Endothelial cell of umbilical vein (primary cell): Measurements from ENCODE around the gene LCP1. TPM values are rescaled to one million over a fixed set of nuclear protein-coding genes. Genes with fewer than 3 reads are reported as not detected.

Experiments
- BruUV-seq: library from RNA; stranded (reverse); fragments of 400-500 nt; replicated peaks from 2 replicates; lab custom pipeline; 2021; lab: Mats Ljungman, UMichigan
- CTCF ChIA-PET: fragments of 300-600, 350-600 bp; sonication (Branson Sonifier 250); formaldehyde crosslinking; loops from one replicate; lab custom pipeline; 2021; ENCODE audit warnings: antibody characterized with exemption, inconsistent platforms; lab: Charles Lee
- POLR2A ChIA-PET: fragments of 300-600, 350-600 bp; sonication (Branson Sonifier 250); formaldehyde crosslinking; loops from one replicate; lab custom pipeline; 2021; ENCODE audit warnings: antibody characterized with exemption, inconsistent platforms; lab: Charles Lee
- DNase-seq: peaks from one replicate; pipeline ENCODE4 v3.0.0-alpha.2; 2011; ENCODE audit warnings: low read depth, low spot score
- FAIRE-seq: peaks from 2 replicates; lab custom pipeline; 2011; peaks lifted over from hg19 to GRCh38; lab: Jason Lieb, UNC
- H2AFZ ChIP-seq: 2 replicates; pipeline ENCODE4 v1.6.0; 2012; ENCODE audit warnings: low read depth, low read length, control low read depth, inconsistent platforms
- H3K27ac ChIP-seq: 2 replicates; pipeline ENCODE4 v1.5.1; 2011; ENCODE audit warnings: low read depth, mild to moderate bottlenecking, control low read depth, low read length, moderate library complexity; ENCODE audit not compliant: insufficient read depth
- H3K27me3 ChIP-seq, 2 experiments: 2 replicates each; pipeline versions ENCODE4 v1.6.0 to v1.6.1; 2011; ENCODE audit warnings: low read length in 2 of 2, mixed read lengths in 1 of 2; ENCODE audit not compliant: control insufficient read depth in 2 of 2, insufficient read depth in 2 of 2
- H3K36me3 ChIP-seq, 2 experiments: 2 replicates in 1 of 2; 3 replicates in 1 of 2; pipeline ENCODE4 v1.5.1; 2011; ENCODE audit warnings: low read length in 2 of 2, mild to moderate bottlenecking in 1 of 2, moderate library complexity in 1 of 2; ENCODE audit not compliant: control insufficient read depth in 2 of 2, insufficient read depth in 2 of 2; ENCODE audit errors: extremely low read depth in 1 of 2
- H3K4me1 ChIP-seq: 3 replicates; pipeline ENCODE4 v1.5.1; 2011; ENCODE audit warnings: mild to moderate bottlenecking, low read length; ENCODE audit not compliant: control insufficient read depth, insufficient read depth; ENCODE audit errors: extremely low read depth
- H3K4me2 ChIP-seq: 2 replicates; pipeline ENCODE4 v1.6.1; 2011; ENCODE audit warnings: low read length, control low read depth, mixed read lengths; ENCODE audit not compliant: insufficient read depth
- H3K4me3 ChIP-seq, 3 experiments: fragments of 200-600 bp in 1 of 3; sonication (generic), shearing (Covaris generic) in 1 of 3; replicated peaks in 1 of 3; 2 replicates each; pipeline ENCODE4 v1.5.1; 2011 to 2016; ENCODE audit warnings: control low read depth in 3 of 3, low read length in 3 of 3, mild to moderate bottlenecking in 2 of 3, inconsistent platforms in 1 of 3, low read depth in 1 of 3, moderate library complexity in 1 of 3; ENCODE audit not compliant: insufficient read depth in 1 of 3
- H3K79me2 ChIP-seq: 2 replicates; pipeline ENCODE4 v1.6.0; 2012; ENCODE audit warnings: low read length, inconsistent platforms; ENCODE audit not compliant: control insufficient read depth, insufficient read depth
- H3K9ac ChIP-seq: replicated peaks from 2 replicates; pipeline ENCODE3; 2011; ENCODE audit warnings: low read length, control low read depth; ENCODE audit not compliant: insufficient read depth; ENCODE audit errors: extremely low read depth
- H3K9me1 ChIP-seq: replicated peaks from 3 replicates; pipeline ENCODE4 v1.6.0; 2011; ENCODE audit warnings: mild to moderate bottlenecking, low read length; ENCODE audit not compliant: control insufficient read depth, insufficient read depth; ENCODE audit errors: extremely low read depth
- H3K9me3 ChIP-seq: replicated peaks from 2 replicates; pipeline ENCODE4 v1.5.1; 2012; ENCODE audit warnings: low read length, inconsistent platforms; ENCODE audit not compliant: control insufficient read depth, insufficient read depth
- H4K20me1 ChIP-seq: replicated peaks from 2 replicates; pipeline ENCODE3; 2011; ENCODE audit warnings: mild to moderate bottlenecking, low read length; ENCODE audit not compliant: control insufficient read depth, insufficient read depth; ENCODE audit errors: extremely low read depth
- CTCF ChIP-seq, 2 donors: IDR thresholded peaks; 1 replicate in 1 of 2; 2 replicates in 1 of 2; pipeline ENCODE4 v1.5.1; 2011; ENCODE audit warnings: low read length in 2 of 2, mild to moderate bottlenecking in 2 of 2, moderate library complexity in 2 of 2, control low read depth in 1 of 2, inconsistent platforms in 1 of 2, low read depth in 1 of 2; ENCODE audit not compliant: insufficient read depth in 1 of 2; ENCODE audit errors: extremely low read depth in 1 of 2
- EZH2 ChIP-seq: IDR thresholded peaks from 2 replicates; pipeline ENCODE4 v1.6.1; 2012; ENCODE audit warnings: borderline replicate concordance, low read depth, mild to moderate bottlenecking, moderate library complexity, low read length, inconsistent platforms; ENCODE audit not compliant: severe bottlenecking
- FOS ChIP-seq: IDR thresholded peaks from 2 replicates; pipeline ENCODE4 v1.6.1; 2011; ENCODE audit warnings: mild to moderate bottlenecking, low read length, moderate library complexity, borderline replicate concordance; ENCODE audit not compliant: insufficient read depth
- GATA2 ChIP-seq: IDR thresholded peaks from 2 replicates; pipeline ENCODE4 v1.7.0; 2011; ENCODE audit warnings: low read depth, mild to moderate bottlenecking, moderate library complexity, mixed read lengths, low read length; ENCODE audit not compliant: insufficient read length, insufficient read depth
- JUN ChIP-seq: IDR thresholded peaks from 2 replicates; pipeline ENCODE4 v1.6.1; 2011; ENCODE audit warnings: borderline replicate concordance, low read depth; ENCODE audit not compliant: insufficient read length, insufficient read depth
- MAX ChIP-seq: IDR thresholded peaks from 2 replicates; pipeline ENCODE4 v1.6.1; 2011; ENCODE audit not compliant: insufficient read depth, insufficient read length
- MYC ChIP-seq: IDR thresholded peaks from one replicate; pipeline ENCODE4 v1.6.1; 2011; ENCODE audit warnings: mild to moderate bottlenecking, low read depth, low read length
- POLR2A ChIP-seq: IDR thresholded peaks from 2 replicates; pipeline ENCODE4 v1.6.1; 2012; ENCODE audit warnings: low read depth, mild to moderate bottlenecking, control low read depth, low read length
- POLR2AphosphoS5 ChIP-seq: IDR thresholded peaks from 2 replicates; pipeline ENCODE4 v1.6.1; 2012; ENCODE audit warnings: low read depth, mild to moderate bottlenecking, control low read depth, low read length, moderate library complexity; ENCODE audit not compliant: insufficient read depth
- dilution Hi-C: fragments of 300-500 bp; cut with MboI; formaldehyde crosslinking; loops from one replicate; pipeline ENCODE4 v1.15.0; 2019; ENCODE audit warnings: low sequenced_read_pairs; ENCODE audit not compliant: extremely low pct_ligation_motif_present
- intact Hi-C: fragments of 100-400 bp; cut with micrococcal nuclease; formaldehyde crosslinking; loops from one replicate; pipeline ENCODE4 v1.10.0; 2022
- polyA plus RNA-seq, 4 experiments: library from polyadenylated mRNA; depleted of rRNA in 3 of 4; stranded (reverse) in 3 of 4; unstranded in 1 of 4; fragments of >200 nt; gene quantifications; 2 replicates each; pipeline versions ENCODE4 v1.2.1 to v1.2.3, GENCODE V29; 2011 to 2012; ENCODE audit warnings: missing spikeins in 1 of 4
- total RNA-seq: library from RNA; stranded (reverse); gene quantifications from 2 replicates; pipeline ENCODE4 v1.2.3, GENCODE V29; 2021

LCP1 gene
- total and polyA plus RNA-seq, 2 donors (not counting 3 experiments of a cell fraction or from before 2014, with no cell fraction given) = 0.18 to 0.38 TPM

GRCh38 chr13:46171217-46171616 lies 10.8 kb downstream of the LCP1 start:
- POLR2A ChIA-PET = no interaction called here
- CTCF ChIA-PET = interaction anchor here (0.8 to 3.5 kb wide), 4 partner anchors 16 to 550 kb away, joined by 3 to 13 read pairs (median 4); no protein-coding TSS in a partner anchor

More at GRCh38 chr13:46171217-46171616, 10.8 kb downstream of the LCP1 start:
- no peak for DNase-seq
- no peaks in the 10 kb centered on the region for H3K4me1 ChIP-seq
- no peaks in the 10 kb centered on the region for H3K9me3 ChIP-seq
- dilution Hi-C loops (no loop called here), intact Hi-C loops (no loop called here)
- no peak overlapping the region for H3K4me2 ChIP-seq
- no peak overlapping the region for H3K4me3 ChIP-seq
- H3K79me2 ChIP-seq = no peaks in the 10 kb centered on the region
- no TSS peak for BruUV-seq
- H3K36me3 ChIP-seq = no peaks in the 10 kb centered on the region
- peaks cover 7 to 35% of the 10 kb centered on the region in 2 experiments for H3K27me3 ChIP-seq
- H3K9ac ChIP-seq = no peak overlapping the region
- H2AFZ ChIP-seq = no peak overlapping the region
- TF ChIP-seq CTCF (IDR thresholded peaks at IDR 0.05; ENCODE audit: extremely low read depth in 1 of 2, insufficient read depth in 1 of 2, low read depth in 1 of 2, low read length in 2 of 2) (no peak), JUN (no peak), POLR2AphosphoS5 (no peak), GATA2 (no peak), FOS (no peak), MAX (no peak), MYC (no peak), EZH2 (no peak), POLR2A (no peak)
- no peaks in the 10 kb centered on the region for H3K9me1 ChIP-seq
- H4K20me1 ChIP-seq = no peaks in the 10 kb centered on the region
- no peak for FAIRE-seq
- H3K27ac ChIP-seq = no peak overlapping the region
